ENCODE measurements around the gene DLGAP3.

- TF ChIP-seq POLR2A (IDR thresholded peaks at IDR 0.05; ENCODE audit: borderline replicate concordance, extremely low read depth, insufficient read depth, insufficient read length) (no peak), EZH2 (IDR thresholded peaks at IDR 0.05) (no peak), CTCF (IDR thresholded peaks at IDR 0.05 in 2 of 3, conservative IDR thresholded peaks at IDR 0.05 in 1 of 3; ENCODE audit: borderline replicate concordance in 1 of 3, insufficient read depth in 1 of 3, low read depth in 2 of 3, low read length in 2 of 3) (no peak)
Measured at GRCh38 chr1:34831721-34832246, 97.7 kb downstream of the DLGAP3 start.

Data from HCT116 (cell line).